Measurements from ENCODE around the gene DPH1.

Gene DPH1

DNA sequence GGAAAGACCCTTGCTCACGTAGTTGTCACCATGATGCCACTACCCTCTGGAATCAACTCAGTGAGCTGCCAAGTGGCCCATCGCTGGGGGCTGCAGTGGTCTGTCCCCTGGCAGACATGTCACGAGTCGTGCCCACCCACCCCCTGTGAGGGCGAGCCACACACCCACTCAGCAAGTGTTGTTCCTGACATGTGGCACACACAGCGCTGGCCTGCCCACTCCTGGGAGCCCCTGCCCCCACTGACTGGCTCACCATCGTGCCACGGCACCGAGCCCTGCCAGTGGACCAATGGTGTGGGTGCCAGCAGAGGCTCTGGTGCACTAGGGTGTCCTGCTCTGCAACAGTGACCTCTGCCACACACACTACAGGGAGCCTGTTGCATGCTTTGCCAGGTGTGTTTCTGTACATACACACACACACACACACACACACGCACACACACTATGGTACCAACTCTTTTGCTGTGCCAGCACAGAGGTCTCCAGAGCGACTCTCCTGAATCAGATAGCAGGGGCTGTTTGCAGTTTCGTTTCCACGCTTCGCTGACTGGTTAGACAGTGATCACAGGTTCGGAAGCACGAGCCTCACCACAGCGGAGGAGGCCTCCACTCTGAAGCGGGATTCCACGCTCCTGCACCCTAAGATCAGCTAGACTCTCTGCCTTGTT lies 12.5 kb upstream of the DPH1 start:
- Histone ChIP-seq H3K36me3 (no peaks in the 10 kb centered on the region), H3K4me3 (no peak overlapping the region), H3K9me3 (no peaks in the 10 kb centered on the region), H3K27me3 (no peaks in the 10 kb centered on the region), H3K4me1 (peaks cover 0 to 31% (median 28%) of the 10 kb centered on the region in 4 donors), H3K27ac (no peak overlapping the region)
- no peak for DNase-seq
- intact Hi-C loops (cut with DNase I; ENCODE audit: low total_unique reads), result no loop called here
- TF ChIP-seq, protein P1, sequence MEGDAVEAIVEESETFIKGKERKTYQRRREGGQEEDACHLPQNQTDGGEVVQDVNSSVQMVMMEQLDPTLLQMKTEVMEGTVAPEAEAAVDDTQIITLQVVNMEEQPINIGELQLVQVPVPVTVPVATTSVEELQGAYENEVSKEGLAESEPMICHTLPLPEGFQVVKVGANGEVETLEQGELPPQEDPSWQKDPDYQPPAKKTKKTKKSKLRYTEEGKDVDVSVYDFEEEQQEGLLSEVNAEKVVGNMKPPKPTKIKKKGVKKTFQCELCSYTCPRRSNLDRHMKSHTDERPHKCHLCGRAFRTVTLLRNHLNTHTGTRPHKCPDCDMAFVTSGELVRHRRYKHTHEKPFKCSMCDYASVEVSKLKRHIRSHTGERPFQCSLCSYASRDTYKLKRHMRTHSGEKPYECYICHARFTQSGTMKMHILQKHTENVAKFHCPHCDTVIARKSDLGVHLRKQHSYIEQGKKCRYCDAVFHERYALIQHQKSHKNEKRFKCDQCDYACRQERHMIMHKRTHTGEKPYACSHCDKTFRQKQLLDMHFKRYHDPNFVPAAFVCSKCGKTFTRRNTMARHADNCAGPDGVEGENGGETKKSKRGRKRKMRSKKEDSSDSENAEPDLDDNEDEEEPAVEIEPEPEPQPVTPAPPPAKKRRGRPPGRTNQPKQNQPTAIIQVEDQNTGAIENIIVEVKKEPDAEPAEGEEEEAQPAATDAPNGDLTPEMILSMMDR (IDR thresholded peaks at IDR 0.05), result no peak

DNA sequence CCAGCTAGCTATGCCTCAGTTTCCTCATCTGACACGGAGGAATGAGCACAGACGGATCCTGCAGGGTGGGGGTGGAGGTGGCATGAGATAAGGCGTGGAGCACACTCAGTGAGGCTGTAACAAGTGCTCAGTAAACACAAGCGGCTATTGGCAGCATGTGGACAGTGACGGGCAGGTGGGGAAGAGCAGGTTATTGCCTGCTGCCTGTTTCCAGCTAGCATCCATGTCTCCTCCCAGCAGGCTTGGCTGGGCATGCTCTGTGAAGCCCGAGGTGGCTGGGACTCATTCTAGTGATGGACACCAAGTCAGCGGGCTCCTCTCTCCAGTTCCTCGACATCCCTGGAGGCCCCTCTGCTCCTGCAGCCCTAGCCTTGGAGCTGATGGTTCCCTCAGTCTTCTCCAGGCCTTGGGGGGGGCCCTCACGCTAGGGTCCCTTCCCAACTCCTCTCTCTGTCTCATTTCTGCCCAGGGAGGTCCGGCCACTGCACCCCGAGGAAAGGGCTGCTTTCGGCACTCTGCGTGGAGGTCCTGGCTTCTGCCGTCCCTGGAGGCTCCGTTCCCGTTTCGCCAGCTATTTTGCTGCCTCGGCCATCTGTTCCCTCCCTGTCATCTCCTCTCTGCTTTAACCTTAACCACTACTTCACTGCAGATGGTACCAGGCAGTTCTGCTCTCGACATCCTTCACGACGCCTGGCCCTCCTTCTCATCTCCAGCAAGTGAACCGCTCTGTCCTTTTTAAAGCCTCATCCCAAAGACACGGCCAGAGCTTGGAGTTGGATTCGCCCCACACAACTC lies 11.0 kb upstream of the DPH1 start:
- Histone ChIP-seq H3K27me3 (peaks cover 0 to 14% of the 10 kb centered on the region in 2 donors), H3K27ac (no peak overlapping the region), H3K36me3 (no peaks in the 10 kb centered on the region), H3K4me3 (no peak overlapping the region), H3K4me1 (peaks cover 0 to 26% (median 24%) of the 10 kb centered on the region in 4 donors), H3K9me3 (no peaks in the 10 kb centered on the region)
- TF ChIP-seq, protein P1 (IDR thresholded peaks at IDR 0.05), result no peak
- intact Hi-C loops (cut with DNase I; ENCODE audit: low total_unique reads), result no loop called here
- DNase-seq, result no peak

DNA sequence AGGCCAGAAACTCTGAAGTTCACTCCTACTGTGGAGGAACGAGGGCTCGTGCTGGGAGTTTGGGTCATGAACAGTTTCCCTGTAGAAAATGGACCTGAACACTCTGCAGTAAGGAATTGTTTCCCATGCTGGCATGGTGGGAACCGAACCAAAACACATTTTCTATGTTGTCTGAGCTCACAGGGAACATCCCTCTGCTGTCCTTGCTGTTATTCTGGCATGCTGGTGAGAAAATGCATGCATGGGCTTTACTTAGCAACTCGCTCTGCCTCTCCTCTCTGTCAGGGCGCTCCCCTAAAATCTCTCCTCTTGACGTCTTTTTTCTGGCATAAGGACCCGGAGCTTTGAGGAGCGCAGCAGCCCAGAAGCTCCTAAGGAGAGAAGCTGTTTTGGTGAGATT lies 10.2 kb upstream of the DPH1 start:
- Histone ChIP-seq H3K27me3 (peaks cover 0 to 23% of the 10 kb centered on the region in 2 donors), H3K4me3 (no peak overlapping the region), H3K27ac (no peak overlapping the region), H3K9me3 (no peaks in the 10 kb centered on the region), H3K4me1 (peaks cover 0 to 26% (median 24%) of the 10 kb centered on the region in 4 donors), H3K36me3 (no peaks in the 10 kb centered on the region)
- TF ChIP-seq, protein P1 (IDR thresholded peaks at IDR 0.05), result no peak
- DNase-seq, result no peak
- intact Hi-C loops (cut with DNase I; ENCODE audit: low total_unique reads), result no loop called here

DNA sequence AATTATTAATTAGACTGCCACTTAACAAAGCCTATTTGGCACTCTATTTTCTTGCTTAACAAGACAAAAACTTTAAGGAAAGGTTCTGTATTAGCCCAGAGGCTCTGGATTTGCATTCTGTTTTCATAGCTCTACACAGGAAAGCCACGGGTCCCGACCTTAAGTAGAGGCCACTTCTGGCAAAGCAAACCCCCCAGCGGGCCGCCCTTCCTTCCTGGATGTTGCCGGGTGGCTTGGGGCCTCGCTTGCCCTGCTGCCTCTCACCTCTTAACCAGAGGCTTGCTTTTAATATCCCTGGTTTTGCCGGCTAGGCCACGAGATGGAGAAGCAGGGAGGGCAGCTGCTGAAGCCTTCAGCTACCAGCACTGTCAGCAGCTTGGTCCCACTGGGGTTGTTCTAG lies 9.2 kb upstream of the DPH1 start:
- Histone ChIP-seq H3K9me3 (no peaks in the 10 kb centered on the region), H3K27me3 (peaks cover 0 to 32% of the 10 kb centered on the region in 2 donors), H3K4me1 (peaks cover 0 to 28% (median 26%) of the 10 kb centered on the region in 4 donors), H3K36me3 (no peaks in the 10 kb centered on the region), H3K27ac (no peak overlapping the region), H3K4me3 (no peak overlapping the region)
- DNase-seq, result no peak
- TF ChIP-seq, protein P1 (IDR thresholded peaks at IDR 0.05), result no peak
- intact Hi-C loops (cut with DNase I; ENCODE audit: low total_unique reads), result no loop called here

DNA sequence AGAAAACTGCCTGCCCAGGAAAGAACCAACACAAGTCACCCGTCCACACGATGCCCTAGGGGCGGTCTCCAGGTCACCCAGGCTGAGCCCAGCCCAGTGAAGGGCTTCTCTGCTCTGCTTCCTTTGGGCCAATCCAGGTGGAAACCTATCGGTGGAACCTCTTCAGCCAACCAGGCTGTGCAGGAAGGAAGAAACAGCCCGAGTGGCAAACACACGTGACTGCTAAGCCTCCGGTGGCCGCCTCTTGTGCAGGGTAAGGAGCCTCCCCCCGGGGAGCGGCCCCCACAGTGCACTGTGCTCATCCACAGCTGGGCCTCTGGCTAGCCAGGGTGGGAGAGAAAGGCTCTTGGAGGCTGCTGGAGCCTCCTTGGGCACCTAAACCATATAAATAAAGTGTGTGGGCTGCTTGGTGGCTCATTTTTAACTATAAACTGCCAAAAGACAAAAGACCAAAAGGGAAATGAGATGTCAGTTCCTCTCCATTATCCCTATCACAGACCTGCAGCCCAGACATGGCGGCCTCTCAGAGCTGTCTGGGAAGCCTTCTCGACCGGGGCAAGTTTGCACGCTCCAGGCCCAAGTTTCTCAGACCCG lies 7.2 kb upstream of the DPH1 start:
- Histone ChIP-seq H3K9me3 (no peaks in the 10 kb centered on the region), H3K27me3 (peaks cover 0 to 51% of the 10 kb centered on the region in 2 donors), H3K36me3 (no peaks in the 10 kb centered on the region), H3K27ac (no peak overlapping the region), H3K4me3 (no peak overlapping the region), H3K4me1 (peaks cover 0 to 35% (median 32%) of the 10 kb centered on the region in 4 donors)
- intact Hi-C loops (cut with DNase I; ENCODE audit: low total_unique reads), result no loop called here
- no peak for DNase-seq
- TF ChIP-seq, protein P1 (IDR thresholded peaks at IDR 0.05), result no peak

Measured in tibial artery (tissue), 4 donors.